Measurements from ENCODE around the gene CD86. TPM values are rescaled to one million over a fixed set of nuclear protein-coding genes. Genes with fewer than 3 reads are reported as not detected.

CD86 gene
- total RNA-seq, 2 donors from 2014 or later: 6.0 to 18.0 TPM

- TF ChIP-seq, protein P1, sequence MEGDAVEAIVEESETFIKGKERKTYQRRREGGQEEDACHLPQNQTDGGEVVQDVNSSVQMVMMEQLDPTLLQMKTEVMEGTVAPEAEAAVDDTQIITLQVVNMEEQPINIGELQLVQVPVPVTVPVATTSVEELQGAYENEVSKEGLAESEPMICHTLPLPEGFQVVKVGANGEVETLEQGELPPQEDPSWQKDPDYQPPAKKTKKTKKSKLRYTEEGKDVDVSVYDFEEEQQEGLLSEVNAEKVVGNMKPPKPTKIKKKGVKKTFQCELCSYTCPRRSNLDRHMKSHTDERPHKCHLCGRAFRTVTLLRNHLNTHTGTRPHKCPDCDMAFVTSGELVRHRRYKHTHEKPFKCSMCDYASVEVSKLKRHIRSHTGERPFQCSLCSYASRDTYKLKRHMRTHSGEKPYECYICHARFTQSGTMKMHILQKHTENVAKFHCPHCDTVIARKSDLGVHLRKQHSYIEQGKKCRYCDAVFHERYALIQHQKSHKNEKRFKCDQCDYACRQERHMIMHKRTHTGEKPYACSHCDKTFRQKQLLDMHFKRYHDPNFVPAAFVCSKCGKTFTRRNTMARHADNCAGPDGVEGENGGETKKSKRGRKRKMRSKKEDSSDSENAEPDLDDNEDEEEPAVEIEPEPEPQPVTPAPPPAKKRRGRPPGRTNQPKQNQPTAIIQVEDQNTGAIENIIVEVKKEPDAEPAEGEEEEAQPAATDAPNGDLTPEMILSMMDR (IDR thresholded peaks at IDR 0.05): no peak
- Histone ChIP-seq H3K9me3 (no peaks in the 10 kb centered on the region), H3K36me3 (no peaks in the 10 kb centered on the region), H3K27ac (no peak overlapping the region), H3K4me3 (no peak overlapping the region), H3K4me1 (ENCODE audit: control insufficient read depth in 1 of 2, low read depth in 2 of 2) (no peaks in the 10 kb centered on the region), H3K27me3 (replicated peaks; ENCODE audit: insufficient read depth) (no peaks in the 10 kb centered on the region)
- ATAC-seq (ENCODE audit: insufficient number of reproducible peaks, low FRiP score, low read depth) (no peak), DNase-seq (ENCODE audit: low spot score) (no peak)
These were observed 33.4 kb downstream of the CD86 start for GRCh38 chr3:122088531-122088930.

GRCh38 chr3:122091602-122092295, 36.6 kb downstream of the CD86 start:
- Histone ChIP-seq H3K4me3 (no peak overlapping the region), H3K4me1 (ENCODE audit: control insufficient read depth in 1 of 2, low read depth in 2 of 2) (no peaks in the 10 kb centered on the region), H3K9me3 (no peaks in the 10 kb centered on the region), H3K27me3 (replicated peaks; ENCODE audit: insufficient read depth) (no peaks in the 10 kb centered on the region), H3K27ac (no peak overlapping the region), H3K36me3 (no peaks in the 10 kb centered on the region)
- ATAC-seq (ENCODE audit: insufficient number of reproducible peaks, low FRiP score, low read depth) (no peak), DNase-seq (ENCODE audit: low spot score) (no peak)
- TF ChIP-seq, protein P1 (IDR thresholded peaks at IDR 0.05): no peak

DNA sequence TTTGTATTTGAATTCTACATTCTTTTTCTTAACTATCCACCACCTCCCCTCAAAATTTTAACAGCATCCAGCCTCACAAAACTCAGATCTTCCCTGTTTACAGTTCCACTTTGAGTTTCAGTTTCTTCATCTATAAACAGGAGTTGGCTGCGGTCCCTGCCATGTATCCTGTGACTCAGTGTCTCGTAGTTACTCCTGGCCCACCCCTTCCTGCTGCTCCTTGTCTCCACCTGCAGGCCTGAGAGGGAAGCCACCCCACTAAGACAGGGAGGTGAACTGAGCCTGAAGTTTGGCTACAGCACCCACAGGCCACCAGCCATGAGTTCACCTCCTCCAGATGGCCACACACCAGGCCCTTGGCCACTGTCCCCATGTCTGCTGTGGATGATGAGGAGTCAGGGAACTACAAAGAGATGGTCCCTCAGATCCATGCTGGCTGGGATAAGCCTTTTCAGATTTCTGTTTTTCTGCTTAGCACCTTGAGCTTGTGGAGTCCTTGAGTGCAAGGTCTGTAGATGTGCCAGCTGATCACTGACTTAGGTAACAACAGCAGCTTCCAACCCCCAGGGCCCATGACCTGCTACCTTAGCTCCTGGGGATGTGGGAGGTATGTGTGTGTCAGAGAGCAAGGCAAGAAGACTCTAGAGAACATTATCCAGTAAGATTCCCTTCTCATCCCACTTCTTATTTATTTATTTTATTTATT, 37.5 kb downstream of the CD86 start:
- no peak for ATAC-seq (ENCODE audit: insufficient number of reproducible peaks, low FRiP score, low read depth)
- no peaks in the 10 kb centered on the region for H3K4me1 ChIP-seq (ENCODE audit: control insufficient read depth in 1 of 2, low read depth in 2 of 2)
- H3K4me3 ChIP-seq: no peak overlapping the region
- no peaks in the 10 kb centered on the region for H3K27me3 ChIP-seq (replicated peaks; ENCODE audit: insufficient read depth)
- no peaks in the 10 kb centered on the region for H3K9me3 ChIP-seq
- no peak for DNase-seq (ENCODE audit: low spot score)
- H3K27ac ChIP-seq: no peak overlapping the region
- TF ChIP-seq, protein P1 (IDR thresholded peaks at IDR 0.05): no peak
- H3K36me3 ChIP-seq: no peaks in the 10 kb centered on the region

DNA sequence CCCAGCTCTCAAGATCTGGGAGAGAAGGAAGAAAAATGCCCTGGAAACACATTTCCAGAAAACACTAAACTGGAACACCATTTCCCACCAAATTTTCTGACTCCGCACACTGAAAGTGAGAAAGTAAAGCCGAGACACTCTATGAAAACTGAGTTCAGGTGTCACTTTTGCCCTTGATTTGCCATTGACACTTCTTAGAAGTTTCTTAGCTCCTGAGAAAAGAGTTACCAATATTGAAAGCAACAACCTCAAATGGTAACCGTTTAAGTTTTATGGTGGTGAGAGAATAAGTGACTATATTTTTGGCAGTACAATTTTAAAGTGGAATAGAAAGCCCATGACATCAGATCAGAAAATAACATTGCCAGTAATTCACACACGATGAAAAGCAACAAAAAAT, 39.0 kb downstream of the CD86 start:
- H3K9me3 ChIP-seq: no peaks in the 10 kb centered on the region
- DNase-seq (ENCODE audit: low spot score): no peak
- TF ChIP-seq, protein P1 (IDR thresholded peaks at IDR 0.05): no peak
- no peak for ATAC-seq (ENCODE audit: insufficient number of reproducible peaks, low FRiP score, low read depth)
- no peak overlapping the region for H3K27ac ChIP-seq
- H3K36me3 ChIP-seq: no peaks in the 10 kb centered on the region
- H3K27me3 ChIP-seq (replicated peaks; ENCODE audit: insufficient read depth): no peaks in the 10 kb centered on the region
- H3K4me3 ChIP-seq: no peak overlapping the region
- H3K4me1 ChIP-seq (ENCODE audit: control insufficient read depth in 1 of 2, low read depth in 2 of 2): no peaks in the 10 kb centered on the region

- no peak for DNase-seq (ENCODE audit: low spot score)
- Histone ChIP-seq H3K27ac (no peak overlapping the region), H3K27me3 (replicated peaks; ENCODE audit: insufficient read depth) (no peaks in the 10 kb centered on the region), H3K4me3 (no peak overlapping the region), H3K4me1 (ENCODE audit: control insufficient read depth in 1 of 2, low read depth in 2 of 2) (no peaks in the 10 kb centered on the region), H3K9me3 (no peaks in the 10 kb centered on the region), H3K36me3 (no peaks in the 10 kb centered on the region)
- ATAC-seq (ENCODE audit: insufficient number of reproducible peaks, low FRiP score, low read depth): no peak
- TF ChIP-seq, protein P1 (IDR thresholded peaks at IDR 0.05): no peak
These were observed 39.5 kb downstream of the CD86 start for GRCh38 chr3:122094693-122095092.
